OCI-LY1 (cell line): ENCODE measurements around the gene GOLPH3.

ENCODE experiments used
- EZH2 ChIP-seq: fragments of 200-600 bp; sonication (generic), shearing (Covaris generic); IDR thresholded peaks from 2 replicates; pipeline ENCODE4 v1.8.0; 2017; ENCODE audit warnings: borderline replicate concordance, mixed run types, mild to moderate bottlenecking, antibody characterized with exemption, low read length, moderate library complexity, mixed read lengths
- TF ChIP-seq, protein P1 (sequence below): fragments of 200-600 bp; sonication (generic), shearing (Covaris generic); IDR thresholded peaks from 2 replicates; pipeline ENCODE4 v1.5.1; 2017; ENCODE audit warnings: mild to moderate bottlenecking, antibody characterized with exemption, low read length, moderate library complexity, mixed read lengths

DNA sequence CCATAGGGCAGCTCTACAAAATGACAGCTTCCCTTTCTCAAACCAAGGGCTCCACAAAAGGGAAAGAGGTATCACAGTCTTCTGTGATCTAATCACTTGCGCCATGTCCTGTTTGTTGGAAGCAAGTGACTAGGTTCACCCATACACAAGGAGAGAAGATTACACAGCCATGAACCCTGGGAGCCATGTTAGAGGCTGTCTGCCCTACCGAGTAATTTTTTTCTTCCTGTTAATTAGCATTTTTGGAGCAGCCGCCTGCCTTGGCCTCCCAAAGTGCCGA lies 33.2 kb upstream of the GOLPH3 start:
- TF ChIP-seq, protein P1, sequence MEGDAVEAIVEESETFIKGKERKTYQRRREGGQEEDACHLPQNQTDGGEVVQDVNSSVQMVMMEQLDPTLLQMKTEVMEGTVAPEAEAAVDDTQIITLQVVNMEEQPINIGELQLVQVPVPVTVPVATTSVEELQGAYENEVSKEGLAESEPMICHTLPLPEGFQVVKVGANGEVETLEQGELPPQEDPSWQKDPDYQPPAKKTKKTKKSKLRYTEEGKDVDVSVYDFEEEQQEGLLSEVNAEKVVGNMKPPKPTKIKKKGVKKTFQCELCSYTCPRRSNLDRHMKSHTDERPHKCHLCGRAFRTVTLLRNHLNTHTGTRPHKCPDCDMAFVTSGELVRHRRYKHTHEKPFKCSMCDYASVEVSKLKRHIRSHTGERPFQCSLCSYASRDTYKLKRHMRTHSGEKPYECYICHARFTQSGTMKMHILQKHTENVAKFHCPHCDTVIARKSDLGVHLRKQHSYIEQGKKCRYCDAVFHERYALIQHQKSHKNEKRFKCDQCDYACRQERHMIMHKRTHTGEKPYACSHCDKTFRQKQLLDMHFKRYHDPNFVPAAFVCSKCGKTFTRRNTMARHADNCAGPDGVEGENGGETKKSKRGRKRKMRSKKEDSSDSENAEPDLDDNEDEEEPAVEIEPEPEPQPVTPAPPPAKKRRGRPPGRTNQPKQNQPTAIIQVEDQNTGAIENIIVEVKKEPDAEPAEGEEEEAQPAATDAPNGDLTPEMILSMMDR: no peak
- TF ChIP-seq EZH2: no peak
